Muscle of leg (tissue), 11 donors: Measurements from ENCODE around the gene ZIC5. TPM values are rescaled to one million over a fixed set of nuclear protein-coding genes. Genes with fewer than 3 reads are reported as not detected.
A peak's percentile ranks its signal among the peaks of the same experiment; 100 is the strongest.
"Not testable (repeated sequence)": the region's sequence is repeated elsewhere in the genome, so short reads cannot be mapped to it uniquely, and the experiment has no call there.

Experiments used
- DNase-seq: peaks from one replicate; pipeline ENCODE4 v3.0.0; 2013
- H3K27ac ChIP-seq: one replicate; pipeline ENCODE4 v1.5.1; 2013; ENCODE audit warnings: mild to moderate bottlenecking, low read length, control low read depth
- H3K27me3 ChIP-seq: one replicate; pipeline ENCODE4 v1.6.1; 2013; ENCODE audit warnings: low read length; ENCODE audit not compliant: control insufficient read depth, insufficient read depth
- H3K36me3 ChIP-seq: one replicate; pipeline ENCODE4 v1.6.1; 2013; ENCODE audit warnings: low read length; ENCODE audit not compliant: control insufficient read depth, insufficient read depth
- H3K4me1 ChIP-seq: one replicate; pipeline ENCODE4 v1.6.1; 2013; ENCODE audit warnings: low read length; ENCODE audit not compliant: control insufficient read depth, insufficient read depth
- H3K4me3 ChIP-seq: one replicate; pipeline ENCODE4 v1.5.1; 2013; ENCODE audit warnings: low read length, control low read depth
- H3K9me3 ChIP-seq: replicated peaks from 2 replicates; pipeline ENCODE4 v1.6.1; 2013; ENCODE audit warnings: low read depth, low read length; ENCODE audit not compliant: control insufficient read depth
- WGBS: methylation state at CpG from one replicate; pipeline ENCODE4 v1.1.5; 2013; ENCODE audit warnings: missing lambda C conversion rate; ENCODE audit not compliant: insufficient coverage; 5-methylcytosine and 5-hydroxymethylcytosine counted together
- polyA plus RNA-seq, 8 donors: library from polyadenylated mRNA; unstranded; fragments of 120-200 nt; gene quantifications; one replicate each; pipeline versions ENCODE4 v1.2.1 to v1.2.3, GENCODE V29; 2013; ENCODE audit warnings: inconsistent platforms in 1 of 8, low replicate concordance in 1 of 8; ENCODE audit not compliant: insufficient read length in 8 of 8, insufficient read depth in 1 of 8
- total RNA-seq: library from RNA; stranded (reverse); fragments of 120-200 nt; gene quantifications from one replicate; pipeline ENCODE4 v1.2.4, GENCODE V29; 2013

Gene ZIC5
- total and polyA plus RNA-seq, 9 donors: 0.03 TPM; not detected in 8

DNA sequence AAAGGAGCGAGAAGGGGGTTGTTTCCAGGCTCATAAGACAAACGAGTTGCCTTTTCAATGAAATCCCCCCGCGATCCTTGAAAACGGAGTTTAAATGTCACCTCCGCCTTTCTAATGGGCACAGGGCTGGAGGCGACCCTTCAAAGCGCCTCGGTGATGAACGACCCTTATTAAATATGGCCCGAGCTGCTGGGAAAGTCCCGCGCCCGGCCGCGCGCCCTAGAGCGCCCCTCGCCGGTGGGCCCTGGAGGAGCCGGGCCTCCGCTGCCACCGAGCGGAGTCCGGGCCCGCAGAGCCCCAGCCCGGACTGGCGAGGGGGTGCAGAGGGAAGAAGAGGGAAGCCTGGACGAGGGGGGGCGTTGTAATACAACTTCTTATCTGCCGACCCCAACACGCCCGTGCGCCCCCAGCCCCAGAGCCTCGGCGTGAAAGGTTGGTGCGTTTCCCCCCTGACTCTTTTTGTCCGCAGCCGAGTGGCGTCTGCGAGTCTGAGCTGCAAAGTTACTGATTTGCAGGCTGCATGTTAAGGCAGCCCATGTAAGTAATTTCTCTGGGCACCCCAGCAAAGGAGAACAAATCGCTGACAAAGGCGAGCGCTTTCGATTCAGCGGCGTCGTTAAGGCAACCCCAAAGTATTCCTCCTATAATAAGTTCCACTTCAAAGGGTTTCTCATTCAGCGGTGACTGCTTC is 11.9 kb downstream of the ZIC5 start:
- Histone ChIP-seq H3K4me3 (no peak overlapping the region), H3K4me1 (peaks cover 32% of the 10 kb centered on the region), H3K36me3 (no peaks in the 10 kb centered on the region), H3K27ac (no peak overlapping the region), H3K27me3 (peaks cover 77% of the 10 kb centered on the region), H3K9me3 (no peaks in the 10 kb centered on the region)
- 2% methylated on average over 38 of the region's 49 CpGs for WGBS
- no peak for DNase-seq

GRCh38 chr13:99959127-99959539 is 12.4 kb downstream of the ZIC5 start:
- WGBS: 6% methylated on average over 5 of the region's 10 CpGs
- Histone ChIP-seq H3K27me3 (peaks cover 78% of the 10 kb centered on the region), H3K36me3 (no peaks in the 10 kb centered on the region), H3K27ac (no peak overlapping the region), H3K4me3 (no peak overlapping the region), H3K4me1 (peaks cover 32% of the 10 kb centered on the region), H3K9me3 (no peaks in the 10 kb centered on the region)
- DNase-seq: no peak

DNA sequence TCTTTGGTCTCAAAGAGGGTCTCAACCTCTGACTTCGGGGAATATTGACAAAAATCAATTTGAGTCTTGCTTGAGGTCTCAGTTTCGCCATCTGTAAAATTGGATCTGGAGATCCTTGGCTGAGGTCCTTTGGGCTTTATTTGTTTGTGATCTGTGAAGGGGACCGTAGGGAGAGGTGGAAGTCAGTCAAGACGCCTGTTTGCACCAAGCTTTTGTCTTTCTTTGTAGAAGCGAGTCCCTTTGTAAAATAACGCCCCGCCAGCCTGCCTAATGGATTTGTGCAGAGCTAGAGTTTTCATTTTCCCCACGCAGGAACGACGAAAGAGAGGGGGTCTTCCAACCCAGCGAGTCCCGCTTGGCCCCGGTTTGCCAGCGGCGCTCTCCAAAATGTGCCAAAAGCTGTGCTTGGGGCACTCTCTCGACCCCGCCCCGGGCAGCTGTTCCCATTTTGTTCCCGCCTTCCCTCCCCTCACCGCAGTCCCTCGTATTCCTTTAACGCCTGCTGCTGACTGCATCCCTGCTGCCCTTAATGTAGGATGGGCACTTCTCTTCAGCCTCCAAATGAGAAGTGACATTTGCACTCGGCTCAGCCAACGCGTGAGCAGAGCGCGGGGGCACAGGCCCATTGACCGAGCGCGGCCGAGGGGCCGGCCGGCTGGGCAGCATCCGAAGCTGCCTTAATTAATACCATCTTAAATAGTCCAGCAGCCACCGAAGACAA is 13.0 kb downstream of the ZIC5 start:
- DNase-seq: no peak
- Histone ChIP-seq H3K9me3 (no peaks in the 10 kb centered on the region), H3K36me3 (no peaks in the 10 kb centered on the region), H3K4me3 (no peak overlapping the region), H3K4me1 (peaks cover 32% of the 10 kb centered on the region), H3K27me3 (peaks cover 74% of the 10 kb centered on the region), H3K27ac (no peak overlapping the region)
- 5% methylated on average over 35 of the region's 35 CpGs for WGBS

- under 1% methylated on average over 54 of the region's 68 CpGs for WGBS
- peaks cover 91% of the 10 kb centered on the region for H3K27me3 ChIP-seq
- H3K4me3 ChIP-seq: no peak overlapping the region
Measured at GRCh38 chr13:99956473-99957349, 14.9 kb downstream of the ZIC5 start.

DNA sequence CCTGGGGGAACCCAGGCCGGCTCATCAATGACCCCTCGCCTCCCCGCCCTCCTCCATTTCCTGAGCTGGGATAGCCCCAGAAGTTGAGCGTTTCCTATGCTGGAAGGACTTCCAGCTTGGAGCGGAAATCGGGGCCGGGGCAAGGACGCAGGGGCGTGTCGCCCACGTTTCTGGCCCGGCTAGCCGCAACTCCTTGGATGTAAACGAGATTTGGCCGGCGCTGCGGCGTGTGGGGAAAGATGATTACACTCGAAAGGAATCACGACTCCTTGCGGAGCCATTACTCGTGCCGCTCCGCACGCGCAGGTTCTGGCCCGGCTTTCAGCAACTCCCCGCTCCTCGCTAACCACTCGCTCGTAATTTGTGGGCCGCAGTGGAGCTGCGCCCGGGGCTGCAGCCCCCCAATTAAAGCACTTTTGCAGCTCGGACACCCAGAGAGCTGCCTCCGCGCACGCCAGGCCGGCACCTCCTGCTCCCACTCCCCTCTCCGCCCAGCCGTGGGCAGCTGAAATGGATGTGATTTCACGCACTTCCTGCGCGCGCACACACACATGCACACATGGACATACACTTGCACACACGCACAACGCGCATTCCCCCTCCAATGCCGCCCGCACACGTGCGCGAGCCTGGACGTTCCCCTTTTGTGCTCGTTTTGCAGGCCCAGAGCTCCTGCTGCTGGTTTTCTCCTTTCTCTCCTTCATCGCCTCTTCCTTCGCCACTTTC is 15.7 kb downstream of the ZIC5 start:
- DNase-seq: peak; percentile 85
- Histone ChIP-seq H3K4me1 (peaks cover 32% of the 10 kb centered on the region), H3K9me3 (no peaks in the 10 kb centered on the region), H3K36me3 (no peaks in the 10 kb centered on the region), H3K27ac (no peak overlapping the region), H3K4me3 (peak overlapping the region; percentile 16), H3K27me3 (peaks cover 92% of the 10 kb centered on the region)
- under 1% methylated on average over 49 of the region's 57 CpGs for WGBS

More at GRCh38 chr13:99956473-99957349, 14.9 kb downstream of the ZIC5 start:
- Histone ChIP-seq H3K9me3 (no peaks in the 10 kb centered on the region), H3K36me3 (no peaks in the 10 kb centered on the region), H3K27ac (no peak overlapping the region), H3K4me1 (peaks cover 32% of the 10 kb centered on the region)
- no peak for DNase-seq

DNA sequence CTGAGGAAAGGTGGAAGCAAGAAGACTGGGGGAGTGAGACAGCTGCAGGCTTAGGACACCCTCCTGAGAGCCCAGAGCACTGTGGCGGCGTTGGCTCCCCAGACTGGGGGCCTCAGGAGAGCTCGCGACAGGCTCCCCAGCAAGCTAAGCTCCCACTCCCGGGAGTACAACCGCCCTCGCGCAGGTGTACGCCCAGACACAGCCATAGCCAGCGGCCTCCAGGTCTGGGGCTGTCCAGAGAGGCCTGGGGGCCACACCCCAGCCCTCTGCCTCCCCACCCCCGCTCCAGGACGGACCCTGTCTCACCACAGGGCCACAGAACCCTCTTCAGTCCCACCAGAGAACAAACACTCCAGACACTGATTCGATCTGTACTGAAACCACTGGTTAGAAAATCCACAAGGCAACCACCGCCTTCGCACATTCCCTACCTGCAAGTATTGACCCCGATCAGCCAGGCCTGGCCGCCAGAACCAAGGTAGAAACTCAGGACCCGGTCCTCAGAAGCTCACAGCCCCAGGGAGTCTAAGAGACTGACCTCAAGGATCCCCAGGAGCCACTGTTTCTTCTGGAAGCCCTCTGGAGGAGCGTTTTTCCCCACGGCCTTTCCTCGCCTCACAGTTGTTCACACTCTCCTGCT is 16.3 kb downstream of the ZIC5 start:
- H3K9me3 ChIP-seq: no peaks in the 10 kb centered on the region
- DNase-seq: no peak
- no peaks in the 10 kb centered on the region for H3K36me3 ChIP-seq
- 41% methylated on average over 19 of the region's 21 CpGs for WGBS
- peaks cover 32% of the 10 kb centered on the region for H3K4me1 ChIP-seq
- H3K4me3 ChIP-seq: no peak overlapping the region
- H3K27me3 ChIP-seq: peaks cover 93% of the 10 kb centered on the region
- H3K27ac ChIP-seq: no peak overlapping the region

DNA sequence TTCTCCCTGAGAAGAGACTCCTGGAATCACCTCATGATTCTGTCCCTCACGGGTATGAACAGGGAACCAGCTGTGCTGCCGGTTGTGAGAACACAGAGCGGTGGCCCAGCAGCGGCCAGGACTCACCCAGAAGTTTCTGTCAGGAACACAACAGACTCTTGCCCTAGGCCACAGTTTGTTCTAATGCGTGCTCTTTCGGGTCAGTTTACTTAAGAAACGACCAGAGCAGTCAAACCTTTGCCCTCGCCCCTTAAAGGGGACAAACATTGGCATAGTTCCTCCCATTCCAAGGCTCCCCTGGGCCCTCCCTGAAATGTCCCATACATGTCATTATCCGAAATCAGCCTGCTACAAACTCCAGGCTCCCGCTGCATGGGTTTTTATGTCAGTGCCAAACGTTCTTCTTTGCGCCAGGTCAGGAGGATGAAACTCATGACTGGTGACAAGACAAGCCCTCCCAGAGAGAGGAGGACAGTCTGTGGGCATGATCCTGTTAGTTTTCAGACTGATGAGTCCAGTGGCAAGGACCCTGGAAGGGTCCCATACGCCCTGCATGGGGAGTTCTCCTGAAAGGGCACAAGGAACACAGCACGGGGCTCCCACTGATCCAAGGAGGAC is 18.3 kb downstream of the ZIC5 start:
- H3K9me3 ChIP-seq: no peaks in the 10 kb centered on the region
- no peak overlapping the region for H3K27ac ChIP-seq
- peaks cover 22% of the 10 kb centered on the region for H3K4me1 ChIP-seq
- no peaks in the 10 kb centered on the region for H3K36me3 ChIP-seq
- WGBS: 64% methylated on average over 12 of the region's 14 CpGs
- DNase-seq: no peak
- no peak overlapping the region for H3K4me3 ChIP-seq
- peaks cover 87% of the 10 kb centered on the region for H3K27me3 ChIP-seq

DNA sequence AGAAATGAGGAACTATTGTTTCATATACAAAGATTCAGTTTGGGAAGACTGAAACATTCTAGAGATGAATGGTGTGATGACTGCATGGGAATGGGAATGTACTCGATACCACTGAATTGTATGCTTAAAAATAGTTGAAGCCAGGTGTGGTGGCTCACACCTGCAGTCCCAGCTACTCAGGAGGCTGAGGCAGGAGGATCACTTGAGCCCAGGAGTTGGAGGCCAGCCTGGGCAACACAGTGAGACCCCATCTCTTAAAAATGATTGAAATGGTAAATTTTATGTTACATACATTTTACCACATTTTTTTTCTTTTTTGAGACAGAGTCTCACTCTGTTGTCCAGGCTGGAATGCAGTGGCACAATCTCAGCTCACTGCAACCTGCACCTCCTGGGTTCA is 19.9 kb downstream of the ZIC5 start:
- H3K27ac ChIP-seq, DNase-seq, H3K36me3 ChIP-seq, H3K4me3 ChIP-seq, H3K9me3 ChIP-seq: not testable (repeated sequence)
- WGBS: 100% methylated on average over 1 of the region's 1 CpG
- Histone ChIP-seq H3K4me1 (peaks cover 13% of the 10 kb centered on the region), H3K27me3 (peaks cover 85% of the 10 kb centered on the region)
